Spinal cord (tissue), 10 donors: Measurements from ENCODE around the gene BCL2. TPM values are rescaled to one million over a fixed set of nuclear protein-coding genes. Genes with fewer than 3 reads are reported as not detected.

Source experiments
- DNase-seq, 6 donors: peaks; one replicate each; pipeline versions ENCODE4 v3.0.0 to v3.0.0-alpha.2; 2013 to 2015; ENCODE audit warnings: low spot score in 6 of 6, low read depth in 4 of 6
- H3K27ac ChIP-seq: one replicate; pipeline ENCODE4 v1.5.1; 2013; ENCODE audit warnings: low read depth, low read length, control low read depth
- H3K27me3 ChIP-seq: one replicate; pipeline ENCODE4 v1.6.1; 2013; ENCODE audit warnings: low read length; ENCODE audit not compliant: control insufficient read depth, insufficient read depth
- H3K36me3 ChIP-seq: one replicate; pipeline ENCODE4 v1.6.1; 2013; ENCODE audit warnings: low read length; ENCODE audit not compliant: control insufficient read depth, insufficient read depth
- H3K4me1 ChIP-seq: one replicate; pipeline ENCODE4 v1.6.1; 2013; ENCODE audit warnings: low read length; ENCODE audit not compliant: control insufficient read depth, insufficient read depth
- H3K4me3 ChIP-seq: one replicate; pipeline ENCODE4 v1.5.1; 2013; ENCODE audit warnings: low read depth, low read length, control low read depth
- H3K9me3 ChIP-seq: one replicate; pipeline ENCODE4 v1.6.1; 2013; ENCODE audit warnings: low read length; ENCODE audit not compliant: control insufficient read depth, insufficient read depth
- WGBS: methylation state at CpG from one replicate; pipeline ENCODE4 v1.1.5; 2013; ENCODE audit warnings: missing lambda C conversion rate; ENCODE audit not compliant: insufficient coverage; 5-methylcytosine and 5-hydroxymethylcytosine counted together
- polyA plus RNA-seq, 2 donors: library from polyadenylated mRNA; unstranded; fragments of 120-200 nt; gene quantifications; one replicate each; pipeline ENCODE4 v1.2.1, GENCODE V29; 2013; ENCODE audit not compliant: insufficient read length in 2 of 2
- total RNA-seq, 2 donors: library from RNA; depleted of rRNA in 1 of 2; stranded (reverse); fragments of 120-200 nt in 1 of 2; fragments of >200 nt in 1 of 2; gene quantifications; one replicate each; pipeline versions ENCODE4 v1.2.3 to v1.2.4, GENCODE V29; 2013 to 2014
- donor health status: healthy.

The BCL2 gene
- total and polyA plus RNA-seq, 4 donors, result 14.4 to 34.4 (median 23.7) TPM

- peaks cover 21% of the 10 kb centered on the region for H3K4me1 ChIP-seq
- no peaks in the 10 kb centered on the region for H3K36me3 ChIP-seq
- WGBS, result 20% methylated on average over 1 of the region's 5 CpGs
- H3K27ac ChIP-seq, result no peak overlapping the region
- no peaks in the 10 kb centered on the region for H3K27me3 ChIP-seq
- no peak overlapping the region for H3K4me3 ChIP-seq
- H3K9me3 ChIP-seq, result no peaks in the 10 kb centered on the region
- no peak for DNase-seq
These were observed 168.0 kb downstream of the BCL2 start for GRCh38 chr18:63151539-63151938.

- H3K27me3 ChIP-seq, result no peaks in the 10 kb centered on the region
- no peaks in the 10 kb centered on the region for H3K9me3 ChIP-seq
- no peak overlapping the region for H3K4me3 ChIP-seq
- peaks cover 20% of the 10 kb centered on the region for H3K4me1 ChIP-seq
- H3K36me3 ChIP-seq, result no peaks in the 10 kb centered on the region
- 95% methylated on average over 4 of the region's 4 CpGs for WGBS
- no peak for DNase-seq
- H3K27ac ChIP-seq, result no peak overlapping the region
These were observed 168.6 kb downstream of the BCL2 start for GRCh38 chr18:63150942-63151421.

GRCh38 chr18:63150326-63150725 lies 169.2 kb downstream of the BCL2 start:
- Histone ChIP-seq H3K4me1 (peaks cover 19% of the 10 kb centered on the region), H3K4me3 (no peak overlapping the region), H3K9me3 (no peaks in the 10 kb centered on the region), H3K27ac (no peak overlapping the region), H3K27me3 (no peaks in the 10 kb centered on the region), H3K36me3 (no peaks in the 10 kb centered on the region)
- no peak for DNase-seq
- 66% methylated on average over 6 of the region's 8 CpGs for WGBS

GRCh38 chr18:63149302-63149587 lies 170.3 kb downstream of the BCL2 start:
- no peaks in the 10 kb centered on the region for H3K27me3 ChIP-seq
- no peaks in the 10 kb centered on the region for H3K36me3 ChIP-seq
- H3K4me3 ChIP-seq, result no peak overlapping the region
- no peaks in the 10 kb centered on the region for H3K9me3 ChIP-seq
- H3K4me1 ChIP-seq, result peaks cover 22% of the 10 kb centered on the region
- H3K27ac ChIP-seq, result no peak overlapping the region
- 73% methylated on average over 7 of the region's 9 CpGs for WGBS
- DNase-seq, result no peak

GRCh38 chr18:63148449-63149301 lies 170.9 kb downstream of the BCL2 start:
- Histone ChIP-seq H3K27me3 (no peaks in the 10 kb centered on the region), H3K4me1 (peaks cover 23% of the 10 kb centered on the region), H3K4me3 (no peak overlapping the region), H3K36me3 (no peaks in the 10 kb centered on the region), H3K9me3 (no peaks in the 10 kb centered on the region), H3K27ac (no peak overlapping the region)
- DNase-seq, result no peak
- WGBS, result 98% methylated on average over 6 of the region's 14 CpGs

GRCh38 chr18:63147973-63148372 lies 171.6 kb downstream of the BCL2 start:
- H3K4me1 ChIP-seq, result peaks cover 30% of the 10 kb centered on the region
- H3K4me3 ChIP-seq, result no peak overlapping the region
- DNase-seq, result no peak
- no peaks in the 10 kb centered on the region for H3K36me3 ChIP-seq
- no CpG with 5 or more reads among the region's 6 CpGs for WGBS
- no peaks in the 10 kb centered on the region for H3K9me3 ChIP-seq
- no peaks in the 10 kb centered on the region for H3K27me3 ChIP-seq
- no peak overlapping the region for H3K27ac ChIP-seq

- Histone ChIP-seq H3K27me3 (no peaks in the 10 kb centered on the region), H3K36me3 (peaks cover 3% of the 10 kb centered on the region), H3K4me3 (no peak overlapping the region), H3K9me3 (no peaks in the 10 kb centered on the region), H3K4me1 (peaks cover 40% of the 10 kb centered on the region), H3K27ac (no peak overlapping the region)
- WGBS, result 83% methylated on average over 4 of the region's 7 CpGs
- no peak for DNase-seq
These were observed 172.7 kb downstream of the BCL2 start for GRCh38 chr18:63146828-63147409.

- H3K9me3 ChIP-seq, result no peaks in the 10 kb centered on the region
- no peak overlapping the region for H3K27ac ChIP-seq
- no peak for DNase-seq
- 67% methylated on average over 15 of the region's 18 CpGs for WGBS
- peaks cover 3% of the 10 kb centered on the region for H3K36me3 ChIP-seq
- H3K4me1 ChIP-seq, result peaks cover 45% of the 10 kb centered on the region
- no peak overlapping the region for H3K4me3 ChIP-seq
- no peaks in the 10 kb centered on the region for H3K27me3 ChIP-seq
These were observed 173.6 kb downstream of the BCL2 start for GRCh38 chr18:63145851-63146555.

- Histone ChIP-seq H3K4me1 (peaks cover 45% of the 10 kb centered on the region), H3K27me3 (no peaks in the 10 kb centered on the region), H3K9me3 (no peaks in the 10 kb centered on the region), H3K4me3 (no peak overlapping the region), H3K36me3 (peaks cover 3% of the 10 kb centered on the region), H3K27ac (no peak overlapping the region)
- DNase-seq, result no peak
- 87% methylated on average over 3 of the region's 8 CpGs for WGBS
These were observed 174.3 kb downstream of the BCL2 start for GRCh38 chr18:63145166-63145850.
